HEK293 (cell line): Measurements from ENCODE around the gene SLC16A1.

Experiments
- CTCF ChIP-seq: fragments of 450-650 bp; formaldehyde crosslinking; IDR thresholded peaks from 2 replicates; pipeline ENCODE4 v1.5.1; 2016; ENCODE audit warnings: missing biosample characterization, missing genetic modification characterization
- GFI1B ChIP-seq: fragments of 450-650 bp; formaldehyde crosslinking; IDR thresholded peaks from 2 replicates; pipeline ENCODE4 v1.5.1; 2016; ENCODE audit warnings: missing biosample characterization, missing genetic modification characterization
- GLI2 ChIP-seq: fragments of 450-650 bp; formaldehyde crosslinking; IDR thresholded peaks from 2 replicates; pipeline ENCODE4; 2017; ENCODE audit warnings: missing biosample characterization, missing genetic modification characterization, low read depth, borderline replicate concordance
- GLI4 ChIP-seq: fragments of 450-650 bp; formaldehyde crosslinking; IDR thresholded peaks from 2 replicates; pipeline ENCODE4 v1.5.1; 2016; ENCODE audit warnings: missing biosample characterization, missing genetic modification characterization
- HIC1 ChIP-seq: fragments of 450-650 bp; formaldehyde crosslinking; IDR thresholded peaks from 2 replicates; pipeline ENCODE4 v1.5.1; 2016; ENCODE audit warnings: missing biosample characterization, missing genetic modification characterization
- KLF1 ChIP-seq: fragments of 450-650 bp; formaldehyde crosslinking; IDR thresholded peaks from 2 replicates; pipeline ENCODE4 v1.5.1; 2016; ENCODE audit warnings: missing biosample characterization, missing genetic modification characterization
- KLF7 ChIP-seq: fragments of 450-650 bp; formaldehyde crosslinking; IDR thresholded peaks from 2 replicates; pipeline ENCODE4 v1.5.1; 2016; ENCODE audit warnings: missing biosample characterization, missing genetic modification characterization, borderline replicate concordance
- PRDM4 ChIP-seq: fragments of 450-650 bp; formaldehyde crosslinking; IDR thresholded peaks from 2 replicates; pipeline ENCODE4 v1.5.1; 2017; ENCODE audit warnings: missing biosample characterization, missing genetic modification characterization
- TCF7L2 ChIP-seq: IDR thresholded peaks from 2 replicates; pipeline ENCODE4 v1.6.1; 2011; ENCODE audit warnings: low read depth, mild to moderate bottlenecking, inconsistent platforms, low read length, moderate library complexity, borderline replicate concordance
- ZBTB10 ChIP-seq: fragments of 450-650 bp; formaldehyde crosslinking; IDR thresholded peaks from 2 replicates; pipeline ENCODE4 v1.5.1; 2016; ENCODE audit warnings: missing biosample characterization, missing genetic modification characterization
- ZNF138 ChIP-seq: fragments of 450-650 bp; formaldehyde crosslinking; IDR thresholded peaks from 2 replicates; pipeline ENCODE4 v1.5.1; 2016; ENCODE audit warnings: missing biosample characterization, missing genetic modification characterization, borderline replicate concordance
- ZNF184 ChIP-seq: fragments of 450-650 bp; IDR thresholded peaks from 2 replicates; pipeline ENCODE4 v1.5.1; 2018; ENCODE audit warnings: missing biosample characterization, mild to moderate bottlenecking, missing genetic modification characterization
- ZNF214 ChIP-seq: fragments of 450-650 bp; formaldehyde crosslinking; IDR thresholded peaks from 2 replicates; pipeline ENCODE4 v1.5.1; 2017; ENCODE audit warnings: missing biosample characterization, mild to moderate bottlenecking, missing genetic modification characterization, borderline replicate concordance
- ZNF26 ChIP-seq: fragments of 450-650 bp; formaldehyde crosslinking; IDR thresholded peaks from 2 replicates; pipeline ENCODE4 v1.5.1; 2016; ENCODE audit warnings: missing biosample characterization, missing genetic modification characterization
- ZNF311 ChIP-seq: fragments of 450-650 bp; formaldehyde crosslinking; IDR thresholded peaks from 2 replicates; pipeline ENCODE4 v1.5.1; 2017; ENCODE audit warnings: missing biosample characterization, missing genetic modification characterization, borderline replicate concordance
- ZNF37A ChIP-seq: fragments of 450-650 bp; IDR thresholded peaks from 2 replicates; pipeline ENCODE4 v1.5.1; 2018; ENCODE audit warnings: missing biosample characterization, missing genetic modification characterization
- ZNF394 ChIP-seq: fragments of 450-650 bp; formaldehyde crosslinking; IDR thresholded peaks from 2 replicates; pipeline ENCODE4 v1.5.1; 2016; ENCODE audit warnings: missing biosample characterization, missing genetic modification characterization, mild to moderate bottlenecking, moderate library complexity, borderline replicate concordance
- ZNF513 ChIP-seq: fragments of 450-650 bp; IDR thresholded peaks from 2 replicates; pipeline ENCODE4 v1.5.1; 2018; ENCODE audit warnings: missing biosample characterization, missing genetic modification characterization
- ZNF561 ChIP-seq: fragments of 450-650 bp; IDR thresholded peaks from 2 replicates; pipeline ENCODE4 v1.5.1; 2018; ENCODE audit warnings: missing biosample characterization, missing genetic modification characterization, borderline replicate concordance
- ZNF747 ChIP-seq: fragments of 450-650 bp; formaldehyde crosslinking; IDR thresholded peaks from 2 replicates; pipeline ENCODE4 v1.5.1; 2016; ENCODE audit warnings: missing biosample characterization, missing genetic modification characterization
- ZNF777 ChIP-seq: fragments of 450-650 bp; formaldehyde crosslinking; IDR thresholded peaks from 2 replicates; pipeline ENCODE4 v1.5.1; 2017; ENCODE audit warnings: missing biosample characterization, missing genetic modification characterization, borderline replicate concordance
- ZNF837 ChIP-seq: fragments of 450-650 bp; formaldehyde crosslinking; IDR thresholded peaks from 2 replicates; pipeline ENCODE4 v1.5.1; 2016; ENCODE audit warnings: missing biosample characterization, missing genetic modification characterization
- ZSCAN23 ChIP-seq: fragments of 450-650 bp; formaldehyde crosslinking; IDR thresholded peaks from 2 replicates; pipeline ENCODE4 v1.5.1; 2016; ENCODE audit warnings: missing biosample characterization, missing genetic modification characterization
- ZSCAN5A ChIP-seq: fragments of 450-650 bp; formaldehyde crosslinking; IDR thresholded peaks from 2 replicates; pipeline ENCODE4 v1.5.1; 2016; ENCODE audit warnings: missing biosample characterization, missing genetic modification characterization

SLC16A1 gene

GRCh38 chr1:112955773-112956543 lies at the start of gene SLC16A1 (continued):
- TF ChIP-seq ZSCAN5A (peak; percentile 78; the same call in 1 of the 2 replicates), ZNF138 (tag by site-specific recombination) (no peak), ZNF777 (peak; percentile 82; the same call in 1 of the 2 replicates), ZNF837 (tag by site-specific recombination) (no peak; the same call in 1 of the 2 replicates), ZNF37A (tag by site-specific recombination) (no peak), KLF1 (tag by site-specific recombination) (peak; percentile 71), ZNF184 (peak; percentile 72), CTCF (tag by site-specific recombination) (peak; percentile 96), KLF7 (peak; percentile 53; the same call in 1 of the 2 replicates), ZNF311 (tag by site-specific recombination) (no peak), ZNF26 (tag by site-specific recombination) (no peak), ZNF214 (tag by site-specific recombination) (no peak), GFI1B (tag by site-specific recombination) (no peak), ZNF561 (peak; percentile 96), PRDM4 (tag by site-specific recombination) (peak; percentile 33), ZNF394 (0 out of 2 replicates have a peak, but pooled peaks have one; percentile 35), TCF7L2 (peak; percentile 11; the same call in 1 of the 2 replicates), ZNF747 (no peak), GLI4 (tag by site-specific recombination) (peak; percentile 75; the same call in 1 of the 2 replicates), ZSCAN23 (tag by site-specific recombination) (no peak), ZNF513 (no peak; the same call in 1 of the 2 replicates), ZBTB10 (peak; percentile 88), HIC1 (tag by site-specific recombination) (peak; percentile 79), GLI2 (tag by site-specific recombination) (no peak)
